Effector memory CD4-positive, alpha-beta T cell (primary cell): ENCODE data around the gene PLEKHJ1.
A peak's percentile ranks its signal among the peaks of the same experiment; 100 is the strongest.

Source experiments
- DNase-seq, 3 donors: peaks; one replicate each; pipeline ENCODE4 v3.0.0-alpha.2; 2020
- H3K27ac ChIP-seq: 2 replicates; pipeline ENCODE4 v1.7.0; 2013; ENCODE audit warnings: mild to moderate bottlenecking, low read length, moderate library complexity; ENCODE audit not compliant: insufficient read depth, poor library complexity, severe bottlenecking
- H3K27me3 ChIP-seq: replicated peaks from 2 replicates; pipeline ENCODE4 v1.7.0; 2013; ENCODE audit warnings: mild to moderate bottlenecking, low read length; ENCODE audit not compliant: insufficient read depth, control insufficient read depth, poor library complexity, severe bottlenecking
- H3K36me3 ChIP-seq: 2 replicates; pipeline ENCODE4 v1.7.0; 2013; ENCODE audit warnings: mild to moderate bottlenecking, low read length, moderate library complexity; ENCODE audit not compliant: control insufficient read depth, insufficient read depth
- H3K4me1 ChIP-seq: 2 replicates; pipeline ENCODE4 v1.7.0; 2013; ENCODE audit warnings: low read length, mild to moderate bottlenecking; ENCODE audit not compliant: control insufficient read depth, insufficient read depth, poor library complexity, severe bottlenecking
- H3K4me3 ChIP-seq: 2 replicates; pipeline ENCODE4 v1.7.0; 2013; ENCODE audit warnings: low read length, low read depth, mild to moderate bottlenecking; ENCODE audit not compliant: insufficient read depth, poor library complexity, severe bottlenecking
- H3K9me3 ChIP-seq: 2 replicates; pipeline ENCODE4 v1.7.0; 2013; ENCODE audit warnings: mild to moderate bottlenecking, low read length, moderate library complexity; ENCODE audit not compliant: control insufficient read depth

PLEKHJ1 gene

DNA sequence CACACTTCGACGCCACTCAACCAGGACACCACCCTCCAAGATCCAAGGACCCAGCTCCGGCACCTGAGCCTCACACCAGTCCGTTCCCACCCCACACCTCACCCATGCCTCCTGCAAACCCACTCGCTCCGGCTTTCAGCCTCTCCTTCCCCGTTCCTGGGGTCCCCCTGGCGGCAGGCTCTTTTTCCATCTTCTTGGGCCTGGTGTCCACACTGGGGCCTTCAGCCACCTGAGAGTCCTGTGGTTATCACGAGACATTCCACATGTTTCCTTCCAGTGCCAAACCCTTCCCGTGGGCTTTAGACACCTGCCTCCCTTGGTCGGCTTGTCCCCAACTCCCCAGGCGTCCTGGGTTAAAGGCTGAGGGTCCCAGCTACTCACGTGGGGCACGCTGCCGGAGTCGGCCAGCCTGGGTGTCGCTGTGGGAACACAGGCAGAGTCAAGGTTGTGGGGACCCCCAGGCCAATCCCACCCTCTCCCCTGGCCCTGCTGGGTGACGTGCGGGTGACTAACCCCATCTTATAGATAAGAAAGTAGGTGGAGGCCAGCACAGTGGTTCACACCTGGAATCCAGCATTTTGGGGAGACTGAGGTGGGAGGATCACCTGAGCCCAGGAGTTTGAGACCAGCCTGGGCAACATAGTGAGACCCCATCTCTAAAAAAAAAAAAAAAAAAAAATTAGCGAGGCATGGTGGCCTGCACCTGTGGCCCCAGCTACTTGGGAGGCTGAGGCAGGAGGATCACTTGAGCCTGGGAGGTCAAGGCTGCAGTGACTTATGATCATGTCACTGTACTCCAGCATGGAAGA is 18.1 kb upstream of the PLEKHJ1 start:
- Histone ChIP-seq H3K4me3 (no peak overlapping the region), H3K27ac (no peak overlapping the region), H3K27me3 (peaks cover 24% of the 10 kb centered on the region), H3K9me3 (no peaks in the 10 kb centered on the region), H3K36me3 (no peaks in the 10 kb centered on the region), H3K4me1 (peaks cover 51% of the 10 kb centered on the region)
- no peak for DNase-seq

DNA sequence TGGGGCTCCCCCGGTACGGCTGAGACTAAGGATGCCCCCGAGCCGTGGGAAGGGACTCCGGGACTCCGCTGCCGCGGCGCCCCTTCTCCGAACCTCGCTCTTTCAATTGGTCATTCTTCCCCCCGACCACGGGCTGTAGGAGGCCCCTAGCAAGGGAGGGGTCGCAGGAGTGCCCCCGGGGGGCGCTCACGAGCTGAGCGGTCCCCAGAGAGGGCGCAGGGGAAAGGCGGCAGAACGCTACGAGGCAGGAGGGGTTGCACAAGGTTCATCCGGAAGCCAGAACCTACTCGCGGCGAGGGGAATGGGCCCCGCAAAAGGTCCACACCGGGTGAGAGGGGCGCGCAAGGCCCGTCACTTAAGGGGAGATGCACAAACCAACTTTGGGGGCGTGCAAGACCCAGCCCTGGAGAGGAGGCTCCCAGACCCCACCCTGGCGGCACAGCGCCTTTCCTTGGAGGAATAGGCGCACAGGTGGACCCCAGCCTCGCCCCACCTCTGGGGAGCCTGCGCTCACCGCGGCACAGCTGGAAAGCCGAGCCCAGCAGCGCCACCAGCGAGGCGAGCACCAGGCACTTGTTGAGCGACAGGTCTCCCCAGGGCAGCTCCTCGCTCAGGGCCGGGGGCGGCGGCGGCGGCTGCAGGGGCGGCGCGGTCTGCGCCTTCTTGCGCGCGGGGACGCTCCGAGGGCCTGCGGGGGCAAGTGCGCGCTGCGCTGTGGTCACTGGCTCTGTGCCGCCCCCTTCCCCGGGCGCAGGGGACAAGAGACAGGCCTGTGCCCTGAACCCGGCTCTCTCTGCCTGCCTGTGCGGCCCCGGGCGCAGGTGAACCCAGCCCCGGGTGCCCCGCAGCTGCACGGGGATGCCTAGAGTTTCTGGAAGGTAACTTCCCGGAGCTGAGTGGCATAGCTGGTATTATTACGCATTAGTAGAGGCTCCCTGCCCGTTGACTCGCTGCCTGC is 17.3 kb upstream of the PLEKHJ1 start:
- Histone ChIP-seq H3K27me3 (peaks cover 24% of the 10 kb centered on the region), H3K36me3 (peaks cover 4% of the 10 kb centered on the region)

DNA sequence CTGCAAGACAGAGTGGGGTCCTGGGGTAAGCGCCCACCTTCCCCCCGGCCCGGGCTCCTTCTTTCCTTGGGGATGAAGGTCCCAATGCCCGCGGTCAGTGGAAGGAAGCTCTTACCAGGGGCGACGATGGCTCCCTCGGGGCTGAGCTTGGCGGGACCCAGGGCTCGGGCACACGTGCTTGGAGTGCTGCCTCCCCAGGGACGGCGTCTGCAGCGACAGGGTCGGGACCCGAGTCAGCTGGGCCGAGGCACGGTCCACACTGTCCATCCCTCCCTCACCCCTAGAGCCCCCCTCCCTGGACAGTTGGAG is 16.6 kb upstream of the PLEKHJ1 start:
- peak overlapping the region; percentile 53 for H3K4me3 ChIP-seq
- H3K36me3 ChIP-seq, result peaks cover 11% of the 10 kb centered on the region
- DNase-seq, result no peak
- H3K27ac ChIP-seq, result no peak overlapping the region
- no peaks in the 10 kb centered on the region for H3K9me3 ChIP-seq
- peaks cover 43% of the 10 kb centered on the region for H3K4me1 ChIP-seq
- peaks cover 24% of the 10 kb centered on the region for H3K27me3 ChIP-seq

More for the DNA sequence above, 17.3 kb upstream of the PLEKHJ1 start:
- Histone ChIP-seq H3K4me3 (peak overlapping the region; percentile 53), H3K9me3 (no peaks in the 10 kb centered on the region), H3K4me1 (peaks cover 46% of the 10 kb centered on the region), H3K27ac (no peak overlapping the region)
- no peak for DNase-seq

DNA sequence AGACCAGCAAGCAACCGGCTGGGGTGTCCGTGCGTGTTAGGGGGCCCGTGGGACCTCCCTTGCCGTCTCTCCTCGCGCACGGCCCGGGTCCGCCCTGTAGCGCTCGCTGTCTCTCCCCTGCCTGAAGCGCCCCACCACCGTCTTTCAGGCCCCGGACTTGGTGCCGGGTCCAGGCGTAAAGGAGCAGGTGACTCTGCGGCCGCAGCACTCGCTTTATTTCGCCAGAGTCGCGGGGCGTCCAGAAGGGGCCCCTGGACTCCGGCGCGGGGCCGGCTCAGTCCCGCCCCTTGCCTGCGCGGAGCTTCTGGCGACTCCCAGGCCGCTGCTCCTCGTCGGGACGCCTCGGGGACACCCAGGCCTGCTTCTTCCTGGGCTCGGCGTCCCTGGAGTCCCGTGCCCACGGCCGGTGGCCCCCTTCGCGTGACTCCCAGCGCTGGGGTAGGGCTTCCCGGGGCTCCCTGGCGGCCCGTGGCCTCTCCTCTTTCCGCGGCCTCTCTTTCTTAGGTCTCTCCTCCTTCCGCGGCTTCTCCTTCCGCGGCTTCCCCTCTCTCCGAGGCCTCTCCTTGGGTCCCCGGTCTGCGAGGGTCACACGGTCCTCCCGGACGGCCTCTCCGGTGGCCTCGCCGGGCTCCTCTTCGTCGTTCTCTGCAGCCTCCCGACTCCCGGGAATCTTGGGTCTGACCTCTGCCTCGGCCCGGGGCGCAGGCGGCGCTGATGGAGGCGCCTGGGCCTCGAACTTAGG is 16.1 kb upstream of the PLEKHJ1 start:
- H3K4me1 ChIP-seq, result peaks cover 39% of the 10 kb centered on the region
- H3K27me3 ChIP-seq, result peaks cover 24% of the 10 kb centered on the region
- H3K27ac ChIP-seq, result no peak overlapping the region
- H3K36me3 ChIP-seq, result peaks cover 16% of the 10 kb centered on the region
- no peaks in the 10 kb centered on the region for H3K9me3 ChIP-seq
- no peak for DNase-seq
- H3K4me3 ChIP-seq, result peak overlapping the region; percentile 53

GRCh38 chr19:2251106-2252054 is 15.3 kb upstream of the PLEKHJ1 start:
- Histone ChIP-seq H3K9me3 (no peaks in the 10 kb centered on the region), H3K27me3 (peaks cover 24% of the 10 kb centered on the region), H3K4me1 (peaks cover 37% of the 10 kb centered on the region), H3K36me3 (peaks cover 24% of the 10 kb centered on the region), H3K27ac (no peak overlapping the region), H3K4me3 (peak overlapping the region; percentile 53)
- DNase-seq, result no peak

DNA sequence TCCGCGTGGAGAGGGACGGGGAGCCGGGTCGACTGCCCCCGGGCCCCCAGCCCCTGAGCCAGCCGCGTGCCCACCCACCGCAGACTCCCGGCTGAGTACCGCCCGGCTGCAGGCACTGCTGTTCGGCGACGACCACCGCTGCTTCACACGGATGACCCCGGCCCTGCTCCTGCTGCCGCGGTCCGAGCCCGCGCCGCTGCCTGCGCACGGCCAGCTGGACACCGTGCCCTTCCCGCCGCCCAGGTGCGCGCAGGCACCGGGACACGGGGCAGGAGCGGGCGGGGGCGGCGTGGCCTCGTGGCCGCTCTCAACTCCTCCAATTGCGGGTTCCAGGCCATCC is 14.6 kb upstream of the PLEKHJ1 start:
- no peak for DNase-seq
- H3K9me3 ChIP-seq, result no peaks in the 10 kb centered on the region
- H3K4me1 ChIP-seq, result peaks cover 37% of the 10 kb centered on the region
- H3K36me3 ChIP-seq, result peaks cover 31% of the 10 kb centered on the region
- peaks cover 24% of the 10 kb centered on the region for H3K27me3 ChIP-seq
- H3K27ac ChIP-seq, result no peak overlapping the region
- peak overlapping the region; percentile 25 for H3K4me3 ChIP-seq

GRCh38 chr19:2249880-2250765 is 14.0 kb upstream of the PLEKHJ1 start:
- H3K36me3 ChIP-seq, result peaks cover 37% of the 10 kb centered on the region
- DNase-seq, result no peak
- peaks cover 37% of the 10 kb centered on the region for H3K4me1 ChIP-seq
- no peak overlapping the region for H3K27ac ChIP-seq
- H3K27me3 ChIP-seq, result peaks cover 24% of the 10 kb centered on the region
- H3K9me3 ChIP-seq, result no peaks in the 10 kb centered on the region
- H3K4me3 ChIP-seq, result no peak overlapping the region

- no peak within 1 kb of the TSS for H3K27ac ChIP-seq
- no peak within 1 kb of the TSS for H3K4me3 ChIP-seq
- H3K36me3 ChIP-seq, result peaks cover 46% of the 10 kb centered on the region
- H3K9me3 ChIP-seq, result no peaks in the 10 kb centered on the region
- peaks cover 24% of the 10 kb centered on the region for H3K27me3 ChIP-seq
- no peak for DNase-seq
- H3K4me1 ChIP-seq, result peaks cover 37% of the 10 kb centered on the region
Measured at GRCh38 chr19:2249010-2249866, 13.1 kb upstream of the PLEKHJ1 start, which contains the start of gene AMH. Gene AMH, plus strand, starts transcription at chr19:2249323. Its CDS starts 10 bp downstream, at chr19:2249333.
